Measurements from ENCODE around the gene GCN1.

GRCh38 chr12:120110550-120111501, 83.7 kb downstream of the GCN1 start:
- TF ChIP-seq POLR2A (IDR thresholded peaks at IDR 0.05; ENCODE audit: low read depth, low read length) (peak; percentile 29; the same call in 1 of the 2 replicates), TAF1 (IDR thresholded peaks at IDR 0.05; ENCODE audit: borderline replicate concordance, low read depth, low read length) (no peak), POLR2AphosphoS5 (IDR thresholded peaks at IDR 0.05; ENCODE audit: low read depth, low read length) (no peak)

All from GM12892 (cell line).